ENCODE measurements around the gene TMEM234.

GRCh38 chr1:32181065-32181464, 41.1 kb downstream of the TMEM234 start:
- no peak for TF ChIP-seq CTCF (conservative IDR thresholded peaks at IDR 0.05 in 1 of 2, IDR thresholded peaks at IDR 0.05 in 1 of 2; ENCODE audit: extremely low read depth in 1 of 2, insufficient read depth in 1 of 2, low read depth in 1 of 2, low read length in 2 of 2)
- TF ChIP-seq EZH2 (IDR thresholded peaks at IDR 0.05; ENCODE audit: borderline replicate concordance, low read length): no peak

Measured in mammary epithelial cell (primary cell).